ENCODE data around the gene RAD9A.

The RAD9A gene

GRCh38 chr11:67366961-67367760, 24.6 kb upstream of the RAD9A start:
- TF ChIP-seq, protein P1, sequence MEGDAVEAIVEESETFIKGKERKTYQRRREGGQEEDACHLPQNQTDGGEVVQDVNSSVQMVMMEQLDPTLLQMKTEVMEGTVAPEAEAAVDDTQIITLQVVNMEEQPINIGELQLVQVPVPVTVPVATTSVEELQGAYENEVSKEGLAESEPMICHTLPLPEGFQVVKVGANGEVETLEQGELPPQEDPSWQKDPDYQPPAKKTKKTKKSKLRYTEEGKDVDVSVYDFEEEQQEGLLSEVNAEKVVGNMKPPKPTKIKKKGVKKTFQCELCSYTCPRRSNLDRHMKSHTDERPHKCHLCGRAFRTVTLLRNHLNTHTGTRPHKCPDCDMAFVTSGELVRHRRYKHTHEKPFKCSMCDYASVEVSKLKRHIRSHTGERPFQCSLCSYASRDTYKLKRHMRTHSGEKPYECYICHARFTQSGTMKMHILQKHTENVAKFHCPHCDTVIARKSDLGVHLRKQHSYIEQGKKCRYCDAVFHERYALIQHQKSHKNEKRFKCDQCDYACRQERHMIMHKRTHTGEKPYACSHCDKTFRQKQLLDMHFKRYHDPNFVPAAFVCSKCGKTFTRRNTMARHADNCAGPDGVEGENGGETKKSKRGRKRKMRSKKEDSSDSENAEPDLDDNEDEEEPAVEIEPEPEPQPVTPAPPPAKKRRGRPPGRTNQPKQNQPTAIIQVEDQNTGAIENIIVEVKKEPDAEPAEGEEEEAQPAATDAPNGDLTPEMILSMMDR (IDR thresholded peaks at IDR 0.05; ENCODE audit: control insufficient read depth, insufficient read depth, low read depth, low read length, missing control alignments): no peak
- DNase-seq (ENCODE audit: low read depth): no peak

DNA sequence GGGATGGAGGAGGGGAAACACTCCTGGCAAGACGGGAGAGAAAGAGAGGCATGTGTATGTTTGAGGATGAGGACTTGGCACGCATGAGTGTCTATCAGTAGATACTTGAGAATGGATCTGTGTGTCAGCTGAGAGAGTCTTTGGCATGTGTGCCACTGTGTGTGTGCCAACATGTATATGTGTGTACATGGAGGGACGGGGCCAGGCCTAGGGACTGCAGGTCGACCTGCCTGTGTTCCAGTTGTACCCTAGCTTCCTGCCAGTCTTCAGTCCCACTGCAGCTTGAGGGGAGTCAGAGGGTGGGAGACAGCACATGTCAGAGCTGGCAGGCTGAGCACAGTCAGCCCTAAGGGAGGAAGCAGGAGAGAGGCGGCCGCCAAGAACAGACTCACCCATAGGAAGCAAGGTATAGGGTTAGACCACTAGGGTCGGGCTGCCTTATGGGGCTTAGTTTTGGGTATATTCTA, 24.0 kb upstream of the RAD9A start:
- TF ChIP-seq, protein P1 (IDR thresholded peaks at IDR 0.05; ENCODE audit: control insufficient read depth, insufficient read depth, low read depth, low read length, missing control alignments): no peak
- no peak overlapping the region for H3K4me3 ChIP-seq (ENCODE audit: control insufficient read depth, low read depth, low read length)
- no peak for DNase-seq (ENCODE audit: low read depth)

More at GRCh38 chr11:67366961-67367760, 24.6 kb upstream of the RAD9A start:
- H3K4me3 ChIP-seq (ENCODE audit: control insufficient read depth, low read depth, low read length): no peak overlapping the region

- no peak overlapping the region for H3K4me3 ChIP-seq (ENCODE audit: control insufficient read depth, low read depth, low read length)
- TF ChIP-seq, protein P1 (IDR thresholded peaks at IDR 0.05; ENCODE audit: control insufficient read depth, insufficient read depth, low read depth, low read length, missing control alignments): no peak
- no peak for DNase-seq (ENCODE audit: low read depth)
Measured at GRCh38 chr11:67368621-67369020, 23.2 kb upstream of the RAD9A start.

- H3K4me3 ChIP-seq (ENCODE audit: control insufficient read depth, low read depth, low read length): no peak overlapping the region
- DNase-seq (ENCODE audit: low read depth): no peak
- TF ChIP-seq, protein P1 (IDR thresholded peaks at IDR 0.05; ENCODE audit: control insufficient read depth, insufficient read depth, low read depth, low read length, missing control alignments): no peak
Measured at GRCh38 chr11:67369275-67369674, 22.5 kb upstream of the RAD9A start.

GRCh38 chr11:67369801-67370284, 21.9 kb upstream of the RAD9A start:
- TF ChIP-seq, protein P1 (IDR thresholded peaks at IDR 0.05; ENCODE audit: control insufficient read depth, insufficient read depth, low read depth, low read length, missing control alignments): no peak
- no peak for DNase-seq (ENCODE audit: low read depth)
- peak overlapping the region; percentile 3; the same call in 1 of the 2 replicates for H3K4me3 ChIP-seq (ENCODE audit: control insufficient read depth, low read depth, low read length)

DNA sequence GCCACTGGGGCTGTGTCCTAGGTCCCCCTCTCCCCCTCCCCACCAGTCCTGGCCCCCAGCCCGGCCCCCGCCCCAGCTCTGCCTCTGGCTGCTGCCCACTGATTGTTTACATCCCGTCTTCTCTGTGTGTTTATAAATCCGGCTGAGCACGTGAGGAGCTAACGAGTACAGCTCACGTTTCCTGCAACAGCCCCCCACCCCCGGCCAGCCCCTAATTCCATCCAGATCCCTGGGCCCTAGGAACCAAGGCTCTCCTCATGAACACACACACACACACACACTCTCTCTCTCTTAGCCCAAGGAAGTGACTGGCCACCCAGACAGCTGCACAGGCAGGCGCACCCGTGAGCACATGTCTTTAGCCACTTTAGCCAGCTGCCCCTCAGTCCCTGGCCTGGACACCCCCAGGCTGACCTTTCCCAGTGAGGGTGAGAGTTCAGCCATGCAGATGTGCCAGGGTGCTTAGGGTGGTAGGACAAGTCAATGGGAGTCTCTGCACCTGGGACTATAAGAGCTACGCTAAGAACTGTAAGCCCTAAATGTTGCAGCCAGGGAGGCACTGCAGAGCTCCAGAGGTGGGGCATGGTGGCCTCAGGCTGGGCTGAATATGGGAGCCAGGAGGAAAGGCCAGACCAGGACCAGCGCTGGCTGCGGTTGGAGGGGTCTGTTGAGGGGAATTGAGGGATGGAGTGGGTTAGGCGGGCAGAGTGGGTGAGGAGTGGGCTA, 21.3 kb upstream of the RAD9A start:
- no peak for DNase-seq (ENCODE audit: low read depth)
- peak overlapping the region; percentile 85 for H3K4me3 ChIP-seq (ENCODE audit: control insufficient read depth, low read depth, low read length)
- TF ChIP-seq, protein P1 (IDR thresholded peaks at IDR 0.05; ENCODE audit: control insufficient read depth, insufficient read depth, low read depth, low read length, missing control alignments): no peak
